Mucosa of stomach (tissue), 1 donor: ENCODE measurements around the gene B4GALT3.

Experiments used
- H3K27me3 ChIP-seq: one replicate; pipeline ENCODE4 v1.7.0; 2013; ENCODE audit warnings: mild to moderate bottlenecking, low read length; ENCODE audit not compliant: control insufficient read depth, insufficient read depth
- H3K36me3 ChIP-seq: one replicate; pipeline ENCODE4 v1.7.0; 2013; ENCODE audit warnings: low read length; ENCODE audit not compliant: control insufficient read depth, insufficient read depth
- H3K4me1 ChIP-seq: one replicate; pipeline ENCODE4 v1.7.0; 2013; ENCODE audit warnings: mild to moderate bottlenecking, low read length; ENCODE audit not compliant: control insufficient read depth, insufficient read depth
- H3K4me3 ChIP-seq: one replicate; pipeline ENCODE4 v1.7.0; 2013; ENCODE audit warnings: low read length
- H3K9ac ChIP-seq: one replicate; pipeline ENCODE4 v1.7.0; 2013; ENCODE audit warnings: mild to moderate bottlenecking, low read length, moderate library complexity
- H3K9me3 ChIP-seq: one replicate; pipeline ENCODE4 v1.7.0; 2013; ENCODE audit warnings: mild to moderate bottlenecking, low read length, moderate library complexity; ENCODE audit not compliant: control insufficient read depth
- donor health status: Pancreatic carcinoma.

The B4GALT3 gene

DNA sequence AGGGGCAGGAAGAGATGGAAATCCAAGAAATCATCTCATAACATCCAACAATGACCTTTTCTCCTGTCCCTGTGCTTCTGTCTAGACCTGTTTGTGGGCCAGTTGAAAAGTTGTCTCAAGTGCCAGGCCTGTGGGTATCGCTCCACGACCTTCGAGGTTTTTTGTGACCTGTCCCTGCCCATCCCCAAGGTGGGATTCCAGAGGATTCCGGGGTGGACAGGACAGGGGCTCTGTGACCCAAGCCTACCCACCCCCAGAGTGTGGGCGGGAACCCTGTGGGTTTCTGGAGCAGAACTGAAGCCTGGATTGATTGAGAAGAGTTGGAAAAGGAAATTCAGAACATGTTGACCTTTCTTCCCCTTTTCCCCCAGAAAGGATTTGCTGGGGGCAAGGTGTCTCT lies 13.5 kb downstream of the B4GALT3 start:
- no peaks in the 10 kb centered on the region for H3K9me3 ChIP-seq
- H3K36me3 ChIP-seq, result no peaks in the 10 kb centered on the region
- no peaks in the 10 kb centered on the region for H3K27me3 ChIP-seq
- H3K4me1 ChIP-seq, result peaks cover 38% of the 10 kb centered on the region
- no peak overlapping the region for H3K4me3 ChIP-seq
- H3K9ac ChIP-seq, result no peak overlapping the region

DNA sequence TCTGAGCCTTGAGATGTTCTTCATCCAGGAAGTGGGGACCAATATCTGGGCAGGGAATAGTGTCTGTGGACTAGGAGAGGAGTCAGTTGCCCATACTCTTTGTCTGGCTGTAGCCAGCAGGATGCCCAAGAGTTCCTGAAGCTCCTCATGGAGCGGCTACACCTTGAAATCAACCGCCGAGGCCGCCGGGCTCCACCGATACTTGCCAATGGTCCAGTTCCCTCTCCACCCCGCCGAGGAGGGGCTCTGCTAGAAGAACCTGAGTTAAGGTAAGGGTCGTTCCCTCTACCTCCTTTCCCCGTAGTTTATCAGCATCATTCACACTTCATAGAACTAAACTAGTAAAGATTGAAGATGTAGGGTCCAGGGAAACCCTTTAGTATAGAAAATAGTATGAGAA lies 14.5 kb downstream of the B4GALT3 start:
- peaks cover 42% of the 10 kb centered on the region for H3K4me1 ChIP-seq
- H3K4me3 ChIP-seq, result no peak overlapping the region
- no peaks in the 10 kb centered on the region for H3K36me3 ChIP-seq
- no peaks in the 10 kb centered on the region for H3K9me3 ChIP-seq
- H3K27me3 ChIP-seq, result no peaks in the 10 kb centered on the region
- H3K9ac ChIP-seq, result no peak overlapping the region

GRCh38 chr1:161162052-161162451 lies 15.3 kb downstream of the B4GALT3 start:
- Histone ChIP-seq H3K4me3 (no peak overlapping the region), H3K36me3 (peaks cover under 1% of the 10 kb centered on the region), H3K9ac (no peak overlapping the region), H3K4me1 (peaks cover 40% of the 10 kb centered on the region), H3K27me3 (no peaks in the 10 kb centered on the region), H3K9me3 (no peaks in the 10 kb centered on the region)

GRCh38 chr1:161161652-161162051 lies 15.7 kb downstream of the B4GALT3 start:
- Histone ChIP-seq H3K4me1 (peaks cover 36% of the 10 kb centered on the region), H3K36me3 (peaks cover 4% of the 10 kb centered on the region), H3K4me3 (no peak overlapping the region), H3K9me3 (no peaks in the 10 kb centered on the region), H3K9ac (no peak overlapping the region), H3K27me3 (no peaks in the 10 kb centered on the region)

DNA sequence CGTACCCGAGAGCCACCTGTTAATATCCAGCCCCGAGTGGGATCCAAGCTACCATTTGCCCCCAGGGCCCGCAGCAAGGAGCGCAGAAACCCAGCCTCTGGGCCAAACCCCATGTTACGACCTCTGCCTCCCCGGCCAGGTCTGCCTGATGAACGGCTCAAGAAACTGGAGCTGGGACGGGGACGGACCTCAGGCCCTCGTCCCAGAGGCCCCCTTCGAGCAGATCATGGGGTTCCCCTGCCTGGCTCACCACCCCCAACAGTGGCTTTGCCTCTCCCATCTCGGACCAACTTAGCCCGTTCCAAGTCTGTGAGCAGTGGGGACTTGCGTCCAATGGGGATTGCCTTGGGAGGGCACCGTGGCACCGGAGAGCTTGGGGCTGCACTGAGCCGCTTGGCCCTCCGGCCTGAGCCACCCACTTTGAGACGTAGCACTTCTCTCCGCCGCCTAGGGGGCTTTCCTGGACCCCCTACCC lies 16.6 kb downstream of the B4GALT3 start:
- no peak overlapping the region for H3K9ac ChIP-seq
- no peaks in the 10 kb centered on the region for H3K27me3 ChIP-seq
- H3K9me3 ChIP-seq, result no peaks in the 10 kb centered on the region
- H3K4me1 ChIP-seq, result peaks cover 34% of the 10 kb centered on the region
- no peak overlapping the region for H3K4me3 ChIP-seq
- peaks cover 4% of the 10 kb centered on the region for H3K36me3 ChIP-seq

GRCh38 chr1:161159913-161160243 lies 17.4 kb downstream of the B4GALT3 start:
- Histone ChIP-seq H3K27me3 (no peaks in the 10 kb centered on the region), H3K36me3 (peaks cover 4% of the 10 kb centered on the region), H3K4me1 (peaks cover 32% of the 10 kb centered on the region)

DNA sequence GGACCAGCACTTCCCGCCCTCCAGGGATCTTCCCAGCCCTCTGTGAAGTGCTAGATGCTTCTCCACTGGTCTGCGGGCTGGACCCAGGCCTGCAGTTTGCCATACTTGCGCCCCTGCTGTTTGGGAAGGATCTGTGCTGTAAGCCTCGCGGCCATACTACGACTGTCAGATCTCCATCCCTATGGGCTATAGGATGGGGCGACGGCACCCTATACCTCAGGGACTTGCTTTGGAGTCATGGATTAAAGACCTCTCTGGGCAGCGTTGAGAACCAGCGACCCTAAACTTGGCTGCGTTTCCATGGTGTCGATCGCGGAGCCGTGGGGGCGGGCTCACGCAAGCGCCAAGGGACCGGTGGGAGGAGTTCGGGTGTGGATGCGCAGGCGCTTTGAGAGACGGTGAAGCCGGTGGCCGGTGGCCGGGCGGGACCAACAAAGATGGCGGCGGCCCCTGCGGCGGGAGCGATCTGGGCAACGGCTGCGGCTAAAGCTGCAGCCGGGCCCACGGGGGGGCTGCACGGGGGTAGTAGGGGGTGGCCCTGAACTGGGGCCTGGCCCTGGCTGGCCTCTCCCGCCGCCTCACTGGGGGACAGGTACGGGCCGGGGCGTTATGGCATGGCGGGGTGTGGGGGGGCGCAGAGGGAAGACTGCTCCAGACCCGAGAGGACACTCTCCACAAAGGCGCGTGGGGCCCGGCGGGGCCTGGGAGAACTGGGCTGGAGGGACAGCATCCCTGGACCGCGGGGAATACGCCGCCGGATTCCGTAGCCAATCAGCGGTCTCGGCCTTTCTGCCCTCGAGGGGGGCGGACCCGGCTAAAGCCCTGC lies 18.0 kb downstream of the B4GALT3 start, which contains the start of gene USP21:
TSS of gene USP21 (plus strand) at position 414 of the 826 bp plus-strand sequence. CDS start 1,141 bp downstream, outside the sequence.
- no peaks in the 10 kb centered on the region for H3K27me3 ChIP-seq
- peak within 1 kb of the TSS; percentile 87 for H3K9ac ChIP-seq
- H3K36me3 ChIP-seq, result peaks cover 4% of the 10 kb centered on the region
- H3K4me1 ChIP-seq, result peaks cover 36% of the 10 kb centered on the region
- peak within 1 kb of the TSS; percentile 90 for H3K4me3 ChIP-seq
- no peaks in the 10 kb centered on the region for H3K9me3 ChIP-seq

More at GRCh38 chr1:161159913-161160243, 17.4 kb downstream of the B4GALT3 start:
- peak overlapping the region; percentile 90 for H3K4me3 ChIP-seq
- H3K9ac ChIP-seq, result peak overlapping the region; percentile 87
- no peaks in the 10 kb centered on the region for H3K9me3 ChIP-seq

DNA sequence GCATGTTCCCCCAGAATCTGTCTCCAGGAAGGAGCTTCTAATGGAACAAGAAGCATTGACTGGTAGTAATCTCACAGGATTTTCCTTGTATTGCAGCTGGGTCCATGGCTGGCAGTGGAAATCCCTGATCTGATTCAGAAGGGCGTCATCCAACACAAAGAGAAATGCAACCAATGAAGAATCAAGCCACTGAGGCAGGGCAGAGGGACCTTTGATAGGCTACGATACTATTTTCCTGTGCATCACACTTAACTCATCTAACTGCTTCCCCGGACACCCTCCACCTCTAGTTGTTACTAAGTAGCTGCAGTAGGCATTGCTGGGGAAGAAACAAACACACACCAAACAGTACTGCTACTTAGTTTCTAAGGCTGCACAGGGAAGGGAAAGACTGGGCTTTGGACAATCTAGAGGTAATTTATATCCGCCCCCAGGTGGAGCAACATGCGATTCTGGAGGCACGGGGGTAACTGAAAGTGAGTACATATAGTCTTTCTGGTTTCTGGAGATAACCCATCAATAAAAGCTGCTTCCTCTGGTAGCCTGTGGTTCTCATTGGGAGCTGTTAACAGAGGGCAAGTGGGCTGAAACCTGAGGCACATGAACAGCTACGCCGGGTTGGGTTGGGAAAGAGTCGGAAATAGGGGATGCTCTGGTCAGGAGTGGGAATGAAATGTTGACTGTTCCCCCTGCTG lies 18.8 kb downstream of the B4GALT3 start:
- peak overlapping the region; percentile 87 for H3K9ac ChIP-seq
- peak overlapping the region; percentile 90 for H3K4me3 ChIP-seq
- peaks cover 36% of the 10 kb centered on the region for H3K4me1 ChIP-seq
- H3K9me3 ChIP-seq, result no peaks in the 10 kb centered on the region
- H3K36me3 ChIP-seq, result peaks cover 4% of the 10 kb centered on the region
- no peaks in the 10 kb centered on the region for H3K27me3 ChIP-seq

- Histone ChIP-seq H3K4me3 (no peak overlapping the region), H3K9ac (no peak overlapping the region), H3K36me3 (peaks cover 4% of the 10 kb centered on the region), H3K9me3 (no peaks in the 10 kb centered on the region), H3K4me1 (peaks cover 36% of the 10 kb centered on the region), H3K27me3 (no peaks in the 10 kb centered on the region)
Observed at GRCh38 chr1:161157867-161158266, 19.4 kb downstream of the B4GALT3 start.

DNA sequence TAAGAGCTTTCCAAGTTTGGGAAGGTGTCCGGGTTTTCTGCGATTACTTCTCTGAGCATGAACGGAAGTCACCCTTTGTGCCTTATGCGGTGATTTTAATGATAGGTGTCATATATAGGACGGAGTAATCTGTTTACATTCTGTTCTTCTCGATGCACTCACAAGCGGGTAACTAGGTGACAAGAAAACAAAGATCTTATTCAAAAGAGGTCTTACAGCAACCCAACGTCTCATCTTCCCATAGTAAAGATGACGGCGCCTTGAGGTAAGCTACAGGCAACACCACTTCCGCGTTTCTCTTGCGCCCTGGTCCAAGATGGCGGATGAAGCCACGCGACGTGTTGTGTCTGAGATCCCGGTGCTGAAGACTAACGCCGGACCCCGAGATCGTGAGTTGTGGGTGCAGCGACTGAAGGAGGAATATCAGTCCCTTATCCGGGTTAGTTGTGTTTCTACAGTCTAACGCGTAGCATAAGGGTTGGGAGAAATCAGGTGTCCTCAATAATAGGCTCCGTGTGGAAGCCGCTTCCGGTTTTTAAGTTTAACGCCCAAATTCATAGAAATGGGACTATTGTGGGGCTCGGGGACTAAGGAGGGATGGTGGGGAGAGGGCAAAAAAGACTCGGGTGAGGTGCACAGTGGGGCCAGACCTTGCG lies 23.5 kb downstream of the B4GALT3 start, which contains the start of gene UFC1:
TSS of gene UFC1 (plus strand) at position 297 of the 656 bp plus-strand sequence. CDS start at position 317, 20 bp downstream.
- no peaks in the 10 kb centered on the region for H3K27me3 ChIP-seq
- H3K9ac ChIP-seq, result peak within 1 kb of the TSS; percentile 97
- H3K9me3 ChIP-seq, result no peaks in the 10 kb centered on the region
- H3K4me3 ChIP-seq, result peak within 1 kb of the TSS; percentile 87
- H3K4me1 ChIP-seq, result peaks cover 15% of the 10 kb centered on the region
- peaks cover 4% of the 10 kb centered on the region for H3K36me3 ChIP-seq

DNA sequence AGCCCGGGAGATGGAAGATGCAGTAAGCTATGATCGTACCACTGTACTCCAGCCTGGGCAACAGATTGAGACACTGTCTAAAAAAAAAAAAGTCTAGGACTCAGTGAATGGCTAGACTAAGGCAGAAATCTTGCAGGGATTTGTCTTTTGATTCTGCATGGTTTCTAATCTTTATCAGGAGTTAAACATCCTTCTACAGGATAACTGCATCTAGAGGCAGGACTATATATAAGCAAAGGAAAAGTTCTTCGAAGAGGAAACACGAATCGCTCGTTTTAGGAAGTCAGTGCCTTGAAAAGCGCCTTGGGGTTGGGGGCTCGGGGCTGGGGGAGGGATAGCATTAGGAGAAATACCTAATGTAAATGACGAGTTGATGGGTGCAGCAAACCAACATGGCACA lies 24.1 kb downstream of the B4GALT3 start:
- Histone ChIP-seq H3K4me1 (peaks cover 10% of the 10 kb centered on the region), H3K4me3 (no peak overlapping the region), H3K9ac (peak overlapping the region; percentile 97), H3K36me3 (peaks cover 4% of the 10 kb centered on the region), H3K27me3 (no peaks in the 10 kb centered on the region), H3K9me3 (no peaks in the 10 kb centered on the region)

- Histone ChIP-seq H3K36me3 (no peaks in the 10 kb centered on the region), H3K9me3 (no peaks in the 10 kb centered on the region), H3K9ac (no peak overlapping the region), H3K4me1 (no peaks in the 10 kb centered on the region), H3K27me3 (no peaks in the 10 kb centered on the region), H3K4me3 (no peak overlapping the region)
Observed at GRCh38 chr1:161145832-161146231, 31.5 kb downstream of the B4GALT3 start.
